ENCODE data around the gene AK9.

Gene AK9

GRCh38 chr6:109449064-109449794 lies 241.8 kb downstream of the AK9 start:
- H3K36me3 ChIP-seq (ENCODE audit: insufficient read depth, low read length) = peaks cover 49% of the 10 kb centered on the region
- no peak overlapping the region for H2AFZ ChIP-seq (ENCODE audit: low read length)
- no peaks in the 10 kb centered on the region for H3K27me3 ChIP-seq (ENCODE audit: insufficient read depth, low read length)
- no peak overlapping the region for H3K27ac ChIP-seq (ENCODE audit: low read depth, low read length, poor library complexity, severe bottlenecking)
- no peak overlapping the region for H3K9ac ChIP-seq (ENCODE audit: low read length)
- H3K9me2 ChIP-seq (ENCODE audit: low read depth, low read length) = no peaks in the 10 kb centered on the region
- peaks cover 6% of the 10 kb centered on the region for H3K4me1 ChIP-seq (ENCODE audit: insufficient read depth, low read length, severe bottlenecking)
- H3F3A ChIP-seq (ENCODE audit: insufficient read depth, low read length) = no peaks in the 10 kb centered on the region
- TF ChIP-seq, protein P1, sequence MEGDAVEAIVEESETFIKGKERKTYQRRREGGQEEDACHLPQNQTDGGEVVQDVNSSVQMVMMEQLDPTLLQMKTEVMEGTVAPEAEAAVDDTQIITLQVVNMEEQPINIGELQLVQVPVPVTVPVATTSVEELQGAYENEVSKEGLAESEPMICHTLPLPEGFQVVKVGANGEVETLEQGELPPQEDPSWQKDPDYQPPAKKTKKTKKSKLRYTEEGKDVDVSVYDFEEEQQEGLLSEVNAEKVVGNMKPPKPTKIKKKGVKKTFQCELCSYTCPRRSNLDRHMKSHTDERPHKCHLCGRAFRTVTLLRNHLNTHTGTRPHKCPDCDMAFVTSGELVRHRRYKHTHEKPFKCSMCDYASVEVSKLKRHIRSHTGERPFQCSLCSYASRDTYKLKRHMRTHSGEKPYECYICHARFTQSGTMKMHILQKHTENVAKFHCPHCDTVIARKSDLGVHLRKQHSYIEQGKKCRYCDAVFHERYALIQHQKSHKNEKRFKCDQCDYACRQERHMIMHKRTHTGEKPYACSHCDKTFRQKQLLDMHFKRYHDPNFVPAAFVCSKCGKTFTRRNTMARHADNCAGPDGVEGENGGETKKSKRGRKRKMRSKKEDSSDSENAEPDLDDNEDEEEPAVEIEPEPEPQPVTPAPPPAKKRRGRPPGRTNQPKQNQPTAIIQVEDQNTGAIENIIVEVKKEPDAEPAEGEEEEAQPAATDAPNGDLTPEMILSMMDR (IDR thresholded peaks at IDR 0.05; ENCODE audit: low read length) = no peak
- TF ChIP-seq EZH2 (IDR thresholded peaks at IDR 0.05; ENCODE audit: borderline replicate concordance, low read length) = no peak
- H3K4me2 ChIP-seq (ENCODE audit: low read length) = no peak overlapping the region
- no peaks in the 10 kb centered on the region for H4K20me1 ChIP-seq (ENCODE audit: insufficient read depth, low read length)
- no peaks in the 10 kb centered on the region for H3K79me2 ChIP-seq (ENCODE audit: insufficient read depth, low read length)
- no peaks in the 10 kb centered on the region for H3K9me3 ChIP-seq (ENCODE audit: low read length)
- H3K4me3 ChIP-seq (ENCODE audit: low read depth, low read length, poor library complexity, severe bottlenecking) = no peak overlapping the region

GRCh38 chr6:109448615-109449014 lies 242.4 kb downstream of the AK9 start:
- peaks cover 53% of the 10 kb centered on the region for H3K36me3 ChIP-seq (ENCODE audit: insufficient read depth, low read length)
- no peak for TF ChIP-seq EZH2 (IDR thresholded peaks at IDR 0.05; ENCODE audit: borderline replicate concordance, low read length)
- TF ChIP-seq, protein P1 (IDR thresholded peaks at IDR 0.05; ENCODE audit: low read length) = no peak

DNA sequence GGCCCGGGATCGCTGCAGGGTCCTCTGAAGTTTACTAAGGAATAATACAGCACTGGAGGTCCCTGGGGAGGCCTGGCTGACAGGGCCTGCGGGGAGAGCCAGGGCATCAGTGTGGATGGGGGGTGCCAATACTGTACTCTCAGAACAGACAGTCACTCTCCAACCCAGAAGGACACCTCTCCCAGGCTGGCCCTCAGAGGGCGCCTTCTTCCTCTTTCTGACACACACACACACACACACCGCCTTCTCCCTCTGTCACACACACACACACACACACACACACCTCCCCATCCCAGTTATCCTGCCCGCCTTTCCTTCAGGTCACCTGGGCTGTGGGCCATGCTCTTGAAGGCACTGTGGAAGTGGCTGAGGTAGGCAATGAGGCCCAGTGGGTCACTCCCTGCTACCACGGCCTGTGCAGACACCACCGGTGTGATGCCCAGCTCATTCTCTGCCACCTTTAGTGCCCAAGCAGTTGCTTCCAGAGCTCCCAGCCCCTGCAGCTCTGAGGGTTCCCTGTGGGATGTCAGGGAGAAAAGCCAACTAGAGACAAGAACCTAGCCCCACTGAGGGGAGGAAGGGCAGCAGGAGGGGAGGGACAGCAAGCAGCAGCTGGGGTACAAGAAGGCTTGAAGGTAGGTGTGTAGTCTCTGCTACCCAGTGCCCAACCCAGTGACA lies 243.0 kb downstream of the AK9 start:
- Histone ChIP-seq H4K20me1 (ENCODE audit: insufficient read depth, low read length) (no peaks in the 10 kb centered on the region), H3K9me3 (ENCODE audit: low read length) (no peaks in the 10 kb centered on the region), H2AFZ (ENCODE audit: low read length) (no peak overlapping the region), H3K9ac (ENCODE audit: low read length) (no peak overlapping the region), H3K27me3 (ENCODE audit: insufficient read depth, low read length) (no peaks in the 10 kb centered on the region), H3F3A (ENCODE audit: insufficient read depth, low read length) (no peaks in the 10 kb centered on the region), H3K36me3 (ENCODE audit: insufficient read depth, low read length) (peaks cover 57% of the 10 kb centered on the region), H3K27ac (ENCODE audit: low read depth, low read length, poor library complexity, severe bottlenecking) (no peak overlapping the region), H3K4me1 (ENCODE audit: insufficient read depth, low read length, severe bottlenecking) (no peaks in the 10 kb centered on the region), H3K4me3 (ENCODE audit: low read depth, low read length, poor library complexity, severe bottlenecking) (no peak overlapping the region), H3K9me2 (ENCODE audit: low read depth, low read length) (no peaks in the 10 kb centered on the region), H3K79me2 (ENCODE audit: insufficient read depth, low read length) (no peaks in the 10 kb centered on the region), H3K4me2 (ENCODE audit: low read length) (no peak overlapping the region)
- TF ChIP-seq EZH2 (IDR thresholded peaks at IDR 0.05; ENCODE audit: borderline replicate concordance, low read length) = no peak
- TF ChIP-seq, protein P1 (IDR thresholded peaks at IDR 0.05; ENCODE audit: low read length) = no peak

More at GRCh38 chr6:109448615-109449014, 242.4 kb downstream of the AK9 start:
- H4K20me1 ChIP-seq (ENCODE audit: insufficient read depth, low read length) = no peaks in the 10 kb centered on the region
- H3K4me1 ChIP-seq (ENCODE audit: insufficient read depth, low read length, severe bottlenecking) = no peaks in the 10 kb centered on the region
- H3K9ac ChIP-seq (ENCODE audit: low read length) = no peak overlapping the region
- no peaks in the 10 kb centered on the region for H3K27me3 ChIP-seq (ENCODE audit: insufficient read depth, low read length)
- H3K9me3 ChIP-seq (ENCODE audit: low read length) = no peaks in the 10 kb centered on the region
- no peak overlapping the region for H3K27ac ChIP-seq (ENCODE audit: low read depth, low read length, poor library complexity, severe bottlenecking)
- H3K79me2 ChIP-seq (ENCODE audit: insufficient read depth, low read length) = no peaks in the 10 kb centered on the region
- no peaks in the 10 kb centered on the region for H3F3A ChIP-seq (ENCODE audit: insufficient read depth, low read length)
- H3K4me2 ChIP-seq (ENCODE audit: low read length) = no peak overlapping the region
- H2AFZ ChIP-seq (ENCODE audit: low read length) = no peak overlapping the region
- H3K9me2 ChIP-seq (ENCODE audit: low read depth, low read length) = no peaks in the 10 kb centered on the region
- H3K4me3 ChIP-seq (ENCODE audit: low read depth, low read length, poor library complexity, severe bottlenecking) = no peak overlapping the region
